ENCODE measurements around the gene PPA1. TPM values are rescaled to one million over a fixed set of nuclear protein-coding genes. Genes with fewer than 3 reads are reported as not detected.

The PPA1 gene
- total RNA-seq, 3 donors from 2014 or later: 86.9 to 174 (median 164) TPM

DNA sequence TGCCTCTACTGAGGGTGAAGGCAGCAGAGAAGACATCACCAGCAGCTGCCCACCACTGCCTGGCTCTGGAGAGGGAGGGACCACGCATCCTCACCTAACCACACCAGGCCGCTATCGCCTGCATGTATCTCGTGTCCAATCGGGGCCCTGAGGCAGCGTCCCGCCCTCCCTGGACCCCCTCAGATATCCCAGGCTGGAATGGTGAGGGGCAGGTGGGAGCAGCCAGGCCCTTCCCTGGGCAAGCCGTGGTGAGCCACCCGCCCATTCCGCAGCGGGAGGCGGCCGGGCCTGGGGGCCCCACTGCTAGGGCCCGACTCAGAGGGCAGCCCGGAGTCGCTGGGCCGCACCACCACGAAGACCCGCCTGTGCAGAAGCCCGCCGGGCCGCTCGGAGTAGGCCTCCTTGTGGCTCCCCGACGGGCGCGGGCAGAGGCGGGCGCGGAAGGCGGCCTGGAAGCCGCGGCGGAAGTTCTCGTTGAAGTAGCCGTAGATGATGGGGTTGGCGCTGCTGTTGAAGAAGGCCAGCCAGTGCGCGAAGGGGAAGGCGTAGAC is 21.6 kb upstream of the PPA1 start:
- Histone ChIP-seq H3K27ac (no peak overlapping the region), H3K4me3 (peak overlapping the region in 1 of 3 donors; percentile 56), H3K27me3 (no peaks in the 10 kb centered on the region), H3K9me3 (no peaks in the 10 kb centered on the region), H3K4me1 (no peaks in the 10 kb centered on the region), H3K36me3 (no peaks in the 10 kb centered on the region)
- intact Hi-C loops (cut with DNase I; ENCODE audit: low total_unique reads): loop anchor here (5.0 kb wide), 1 partner anchor 537 kb away; no protein-coding TSS in a partner anchor
- DNase-seq (ENCODE audit: low spot score in 2 of 2): no peak
- TF ChIP-seq POLR2A (IDR thresholded peaks at IDR 0.05): no peak
- TF ChIP-seq POLR2AphosphoS5 (IDR thresholded peaks at IDR 0.05): no peak
- TF ChIP-seq, protein P1, sequence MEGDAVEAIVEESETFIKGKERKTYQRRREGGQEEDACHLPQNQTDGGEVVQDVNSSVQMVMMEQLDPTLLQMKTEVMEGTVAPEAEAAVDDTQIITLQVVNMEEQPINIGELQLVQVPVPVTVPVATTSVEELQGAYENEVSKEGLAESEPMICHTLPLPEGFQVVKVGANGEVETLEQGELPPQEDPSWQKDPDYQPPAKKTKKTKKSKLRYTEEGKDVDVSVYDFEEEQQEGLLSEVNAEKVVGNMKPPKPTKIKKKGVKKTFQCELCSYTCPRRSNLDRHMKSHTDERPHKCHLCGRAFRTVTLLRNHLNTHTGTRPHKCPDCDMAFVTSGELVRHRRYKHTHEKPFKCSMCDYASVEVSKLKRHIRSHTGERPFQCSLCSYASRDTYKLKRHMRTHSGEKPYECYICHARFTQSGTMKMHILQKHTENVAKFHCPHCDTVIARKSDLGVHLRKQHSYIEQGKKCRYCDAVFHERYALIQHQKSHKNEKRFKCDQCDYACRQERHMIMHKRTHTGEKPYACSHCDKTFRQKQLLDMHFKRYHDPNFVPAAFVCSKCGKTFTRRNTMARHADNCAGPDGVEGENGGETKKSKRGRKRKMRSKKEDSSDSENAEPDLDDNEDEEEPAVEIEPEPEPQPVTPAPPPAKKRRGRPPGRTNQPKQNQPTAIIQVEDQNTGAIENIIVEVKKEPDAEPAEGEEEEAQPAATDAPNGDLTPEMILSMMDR (IDR thresholded peaks at IDR 0.05): no peak

DNA sequence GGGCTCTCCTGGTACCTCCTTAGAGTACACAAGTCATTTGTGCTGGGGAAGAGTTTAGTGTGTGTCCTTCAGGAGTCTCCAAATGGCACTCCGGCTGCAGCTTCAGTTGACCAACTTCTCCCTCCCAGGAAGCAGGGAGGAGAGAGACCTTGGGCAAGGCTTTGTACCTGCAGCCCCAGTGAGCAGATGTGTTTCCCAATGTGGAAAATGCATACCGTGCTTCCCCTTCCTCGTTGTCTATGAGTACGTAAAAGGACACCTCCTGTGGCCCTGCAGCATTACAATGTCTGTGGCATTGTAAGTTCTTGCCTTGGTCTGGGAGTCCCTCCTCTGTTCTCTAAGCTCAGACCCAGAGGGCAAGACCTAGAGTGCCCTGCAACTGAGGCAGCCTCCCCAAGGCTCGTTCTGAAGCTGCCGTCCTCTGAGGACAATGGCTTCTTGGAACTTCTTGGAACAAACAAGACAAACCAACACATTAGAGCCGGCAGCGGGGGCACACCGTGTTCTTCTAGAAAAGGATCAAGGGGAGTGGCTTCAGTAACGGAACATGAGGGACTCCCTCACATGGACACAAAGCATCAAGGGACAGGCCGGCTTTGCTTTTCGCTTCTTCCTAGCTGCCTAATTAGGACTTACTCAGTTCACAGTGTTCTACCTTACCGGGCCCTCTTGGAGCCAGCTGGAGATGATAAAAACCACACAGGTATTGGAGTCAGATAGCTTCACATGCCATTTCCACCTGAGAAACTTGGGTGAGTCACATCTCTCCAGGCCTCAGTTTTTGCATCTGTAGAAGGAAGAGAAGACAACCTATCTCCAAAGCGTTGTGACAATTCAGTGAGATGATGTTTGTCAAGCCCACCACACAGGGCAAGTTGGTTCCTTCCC is 20.9 kb upstream of the PPA1 start:
- Histone ChIP-seq H3K36me3 (no peaks in the 10 kb centered on the region), H3K9me3 (no peaks in the 10 kb centered on the region), H3K4me3 (no peak overlapping the region), H3K27me3 (no peaks in the 10 kb centered on the region), H3K27ac (no peak overlapping the region), H3K4me1 (no peaks in the 10 kb centered on the region)
- intact Hi-C loops (cut with DNase I; ENCODE audit: low total_unique reads): no loop called here
- TF ChIP-seq POLR2AphosphoS5 (IDR thresholded peaks at IDR 0.05) (no peak), POLR2A (IDR thresholded peaks at IDR 0.05) (no peak)
- TF ChIP-seq, protein P1 (IDR thresholded peaks at IDR 0.05): no peak
- DNase-seq (ENCODE audit: low spot score in 2 of 2): no peak

DNA sequence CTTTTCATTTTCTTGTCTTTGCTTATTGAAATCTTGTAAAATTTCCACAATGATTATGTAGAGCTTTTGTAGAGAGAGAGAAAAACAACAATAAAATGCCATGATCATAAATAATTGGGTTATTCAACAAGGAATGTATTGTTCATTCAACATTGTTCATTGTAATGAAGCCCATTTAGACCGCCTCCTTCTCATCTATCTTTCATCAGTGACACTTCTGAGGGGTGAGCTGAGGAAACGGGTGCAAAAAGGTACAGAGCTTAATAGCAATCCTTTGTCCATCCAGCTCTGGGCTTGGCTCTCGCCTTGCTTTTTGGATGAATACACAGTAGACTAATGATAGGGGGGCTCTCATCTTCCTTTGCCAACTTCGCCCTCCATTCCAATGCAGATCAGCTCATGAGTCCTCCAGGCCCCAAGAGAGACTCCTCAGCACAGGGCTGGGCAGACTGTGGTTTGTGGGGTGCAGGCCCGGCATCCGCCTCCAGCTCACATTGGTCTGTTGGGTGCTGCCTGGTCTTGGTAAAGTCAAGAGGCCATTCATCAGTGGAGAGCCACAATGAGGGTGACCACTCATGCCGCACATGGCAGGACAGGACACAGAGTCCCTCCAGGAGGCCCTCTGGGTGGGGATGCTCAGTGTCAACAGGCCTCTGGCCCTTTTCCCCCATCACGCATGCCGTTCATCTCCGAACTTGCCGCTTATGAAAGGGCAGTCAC is 17.9 kb upstream of the PPA1 start:
- TF ChIP-seq POLR2AphosphoS5 (IDR thresholded peaks at IDR 0.05) (no peak), POLR2A (IDR thresholded peaks at IDR 0.05) (no peak)
- TF ChIP-seq, protein P1 (IDR thresholded peaks at IDR 0.05): no peak
- H3K9me3 ChIP-seq: no peaks in the 10 kb centered on the region
- H3K27me3 ChIP-seq: no peaks in the 10 kb centered on the region
- no peaks in the 10 kb centered on the region for H3K36me3 ChIP-seq
- DNase-seq (ENCODE audit: low spot score in 2 of 2): no peak
- no peaks in the 10 kb centered on the region for H3K4me1 ChIP-seq
- H3K27ac ChIP-seq: no peak overlapping the region
- intact Hi-C loops (cut with DNase I; ENCODE audit: low total_unique reads): no loop called here
- H3K4me3 ChIP-seq: no peak overlapping the region

DNA sequence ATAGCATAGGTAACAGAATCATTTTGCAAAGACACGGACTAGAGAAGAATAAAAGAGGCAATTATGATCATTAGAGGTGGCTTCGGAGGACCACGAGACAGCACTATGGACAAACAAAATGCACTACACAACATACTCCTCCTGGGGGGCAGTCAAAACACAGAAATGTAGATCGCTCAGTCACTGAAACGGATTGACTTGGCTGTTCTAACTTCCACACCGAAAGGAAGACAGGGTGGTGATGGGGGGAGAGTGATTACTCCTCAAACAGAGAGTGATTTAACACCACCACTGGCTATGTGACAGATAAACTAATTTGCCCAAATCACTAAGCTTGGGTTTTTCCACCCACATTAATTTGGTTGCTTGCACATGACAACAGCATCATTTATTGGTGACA is 14.1 kb upstream of the PPA1 start:
- no peak for DNase-seq (ENCODE audit: low spot score in 2 of 2)
- intact Hi-C loops (cut with DNase I; ENCODE audit: low total_unique reads): no loop called here

More for the DNA sequence above, 14.1 kb upstream of the PPA1 start:
- H3K4me3 ChIP-seq: no peak overlapping the region
- no peaks in the 10 kb centered on the region for H3K9me3 ChIP-seq
- TF ChIP-seq, protein P1 (IDR thresholded peaks at IDR 0.05): no peak
- TF ChIP-seq POLR2A (IDR thresholded peaks at IDR 0.05): no peak
- TF ChIP-seq POLR2AphosphoS5 (IDR thresholded peaks at IDR 0.05): no peak
- no peak overlapping the region for H3K27ac ChIP-seq
- H3K4me1 ChIP-seq: no peaks in the 10 kb centered on the region
- no peaks in the 10 kb centered on the region for H3K27me3 ChIP-seq
- no peaks in the 10 kb centered on the region for H3K36me3 ChIP-seq

Data from breast epithelium (tissue), 4 donors.